Sigmoid colon (tissue), 7 donors: ENCODE data around the gene TAF1B. TPM values are rescaled to one million over a fixed set of nuclear protein-coding genes. Genes with fewer than 3 reads are reported as not detected.

Source experiments
- DNase-seq: peaks from one replicate; pipeline ENCODE4 v3.0.0-alpha.2; 2019
- H3K27ac ChIP-seq, 4 donors: fragments of 200-600 bp; sonication (generic); one replicate each; pipeline ENCODE4 v1.5.1; 2016 to 2019; ENCODE audit warnings: mild to moderate bottlenecking in 1 of 4
- H3K27me3 ChIP-seq, 3 donors: fragments of 200-600 bp; sonication (generic); one replicate each; pipeline ENCODE4 v1.5.1; 2019; ENCODE audit warnings: mild to moderate bottlenecking in 1 of 3
- H3K36me3 ChIP-seq, 4 donors: fragments of 200-600 bp; sonication (generic); one replicate each; pipeline ENCODE4 v1.5.1; 2016 to 2019
- H3K4me1 ChIP-seq, 4 donors: fragments of 200-600 bp; sonication (generic); one replicate each; pipeline ENCODE4 v1.5.1; 2017 to 2019
- H3K4me3 ChIP-seq, 4 donors: fragments of 200-600 bp; sonication (generic); one replicate each; pipeline ENCODE4 v1.5.1; 2017 to 2019; ENCODE audit warnings: mild to moderate bottlenecking in 2 of 4, moderate library complexity in 1 of 4
- H3K9me3 ChIP-seq, 4 donors: fragments of 200-600 bp in 3 of 4; sonication (generic) in 3 of 4; one replicate each; pipeline versions ENCODE4 v1.5.1 to v1.6.1; 2013 to 2019
- EP300 ChIP-seq, 4 donors: sonication (generic); formaldehyde crosslinking; IDR thresholded peaks; one replicate each; pipeline ENCODE4 v1.6.1; 2017; ENCODE audit warnings: antibody characterized with exemption in 4 of 4
- POLR2A ChIP-seq, 2 donors: fragments of 450-650 bp; IDR thresholded peaks; one replicate each; pipeline ENCODE4 v1.6.1; 2016; ENCODE audit warnings: antibody characterized with exemption in 2 of 2, mild to moderate bottlenecking in 2 of 2, moderate library complexity in 2 of 2
- POLR2AphosphoS5 ChIP-seq, 4 donors: sonication (generic); formaldehyde crosslinking; IDR thresholded peaks; one replicate each; pipeline ENCODE4 v1.6.1; 2017; ENCODE audit warnings: antibody characterized with exemption in 4 of 4
- WGBS, 2 donors: extraction: QIAGEN DNeasy Blood & Tissue Kit; methylation state at CpG; one replicate each; pipeline ENCODE4 v1.1.7; 2013; 5-methylcytosine and 5-hydroxymethylcytosine counted together
- intact Hi-C: fragments of 100-400 bp; cut with DNase I; formaldehyde crosslinking; loops from one replicate; pipeline ENCODE4 v1.15.1; 2023
- polyA plus RNA-seq, 3 donors: library from polyadenylated mRNA; stranded (reverse); fragments of 200-250 nt; gene quantifications; one replicate each; pipeline ENCODE4 v1.2.3, GENCODE V29; 2013
- total RNA-seq, 4 donors: library from RNA; depleted of rRNA; stranded (reverse); fragments of >200 nt; gene quantifications; one replicate each; pipeline ENCODE4 v1.1.0, GENCODE V29; 2016
- TF ChIP-seq, protein P1 (sequence below), 4 experiments: fragments of 450-650 bp in 3 of 4; fragments of 200-600 bp in 1 of 4; IDR thresholded peaks; one replicate each; pipeline ENCODE4 v1.5.1; 2016 to 2019; ENCODE audit warnings: antibody characterized with exemption in 4 of 4, mild to moderate bottlenecking in 3 of 4, moderate library complexity in 2 of 4
- donor health status: healthy with polysubstance abuse.
- donor health status: Bipolar disorder and iron deficiency.
- donor health status: healthy.

The TAF1B gene
- total and polyA plus RNA-seq, 7 donors: 2.3 to 19.8 (median 11.4) TPM

DNA sequence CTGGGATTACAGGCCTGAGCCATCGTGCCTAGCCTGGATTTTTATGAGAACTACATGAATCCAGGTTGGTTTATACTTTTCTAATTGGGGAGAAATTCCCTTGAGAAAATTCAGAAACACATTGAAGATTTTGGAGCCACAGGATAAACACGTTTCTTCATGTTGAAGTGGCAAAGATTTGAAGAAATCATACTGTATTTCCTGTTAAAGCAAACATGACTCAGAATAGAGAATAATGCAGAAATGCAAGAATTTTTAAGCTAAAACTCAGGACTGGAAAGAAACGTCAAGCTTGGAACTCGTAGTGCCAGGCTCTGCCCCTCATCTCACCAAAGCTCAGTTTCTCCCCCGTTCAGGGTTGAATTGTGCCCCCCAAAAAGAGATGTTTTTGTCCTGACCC lies 32.1 kb upstream of the TAF1B start:
- no peak overlapping the region for H3K4me3 ChIP-seq
- no peaks in the 10 kb centered on the region for H3K27me3 ChIP-seq
- TF ChIP-seq, protein P1, sequence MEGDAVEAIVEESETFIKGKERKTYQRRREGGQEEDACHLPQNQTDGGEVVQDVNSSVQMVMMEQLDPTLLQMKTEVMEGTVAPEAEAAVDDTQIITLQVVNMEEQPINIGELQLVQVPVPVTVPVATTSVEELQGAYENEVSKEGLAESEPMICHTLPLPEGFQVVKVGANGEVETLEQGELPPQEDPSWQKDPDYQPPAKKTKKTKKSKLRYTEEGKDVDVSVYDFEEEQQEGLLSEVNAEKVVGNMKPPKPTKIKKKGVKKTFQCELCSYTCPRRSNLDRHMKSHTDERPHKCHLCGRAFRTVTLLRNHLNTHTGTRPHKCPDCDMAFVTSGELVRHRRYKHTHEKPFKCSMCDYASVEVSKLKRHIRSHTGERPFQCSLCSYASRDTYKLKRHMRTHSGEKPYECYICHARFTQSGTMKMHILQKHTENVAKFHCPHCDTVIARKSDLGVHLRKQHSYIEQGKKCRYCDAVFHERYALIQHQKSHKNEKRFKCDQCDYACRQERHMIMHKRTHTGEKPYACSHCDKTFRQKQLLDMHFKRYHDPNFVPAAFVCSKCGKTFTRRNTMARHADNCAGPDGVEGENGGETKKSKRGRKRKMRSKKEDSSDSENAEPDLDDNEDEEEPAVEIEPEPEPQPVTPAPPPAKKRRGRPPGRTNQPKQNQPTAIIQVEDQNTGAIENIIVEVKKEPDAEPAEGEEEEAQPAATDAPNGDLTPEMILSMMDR (IDR thresholded peaks at IDR 0.05): no peak
- TF ChIP-seq POLR2A (IDR thresholded peaks at IDR 0.05) (no peak), POLR2AphosphoS5 (IDR thresholded peaks at IDR 0.05) (no peak), EP300 (IDR thresholded peaks at IDR 0.05) (no peak)
- 88 to 89% methylated on average over 5 of the region's 5 CpGs for WGBS, 2 donors
- H3K36me3 ChIP-seq: no peaks in the 10 kb centered on the region
- H3K4me1 ChIP-seq: peaks cover 0 to 10% (median 9%) of the 10 kb centered on the region in 4 donors
- H3K9me3 ChIP-seq: no peaks in the 10 kb centered on the region
- no peak overlapping the region for H3K27ac ChIP-seq
- DNase-seq: no peak
- intact Hi-C loops: loop anchor here (5.0 kb wide), 1 partner anchor 286 kb away; no protein-coding TSS in a partner anchor

DNA sequence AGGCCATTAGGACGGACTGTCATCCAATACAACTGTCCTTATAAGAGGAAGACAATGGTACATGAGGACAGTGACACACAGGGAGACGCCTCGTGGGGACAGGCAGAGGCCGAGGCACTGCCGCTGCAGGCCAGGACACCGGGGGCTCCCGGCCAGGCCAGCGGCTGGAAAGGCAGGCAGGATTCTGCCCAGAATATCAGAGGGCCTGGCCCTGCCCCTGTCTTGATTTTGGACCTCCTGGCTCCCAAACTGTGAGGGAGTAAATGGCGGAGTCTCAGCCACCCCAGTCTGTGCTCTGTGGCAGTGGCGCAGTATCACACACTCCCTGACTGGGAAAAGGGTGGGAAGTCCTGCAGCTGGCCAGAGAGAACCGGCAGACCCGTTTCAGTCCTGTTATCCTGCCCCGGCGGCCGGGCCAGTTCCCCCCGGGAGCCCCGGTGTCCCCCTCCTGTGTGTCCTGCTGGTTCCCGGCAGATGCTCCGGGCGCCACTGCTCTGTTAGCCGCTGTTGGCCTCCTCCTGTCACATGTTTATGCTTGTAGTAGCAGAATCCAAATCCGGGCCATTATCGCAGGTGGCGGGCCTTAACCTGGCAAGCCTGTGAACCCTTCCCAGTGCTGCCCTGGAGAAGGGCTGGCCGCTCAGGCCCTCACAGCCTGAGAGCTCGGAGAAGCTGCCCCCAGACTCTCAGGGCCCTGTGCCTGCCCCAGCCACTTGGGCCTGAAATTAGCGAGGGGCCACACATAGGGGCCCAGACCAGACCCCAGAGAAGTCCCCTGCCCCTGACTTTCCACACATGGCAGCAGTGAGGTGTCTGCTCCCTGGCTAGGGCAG lies 31.4 kb upstream of the TAF1B start:
- Histone ChIP-seq H3K9me3 (no peaks in the 10 kb centered on the region), H3K27ac (no peak overlapping the region), H3K27me3 (no peaks in the 10 kb centered on the region), H3K36me3 (no peaks in the 10 kb centered on the region), H3K4me3 (no peak overlapping the region), H3K4me1 (peaks cover 0 to 10% (median 9%) of the 10 kb centered on the region in 4 donors)
- intact Hi-C loops: loop anchor here (5.0 kb wide), 1 partner anchor 285 kb away; no protein-coding TSS in a partner anchor
- WGBS, 2 donors: 92 to 93% methylated on average over 27 of the region's 27 CpGs
- DNase-seq: peak; percentile 61
- TF ChIP-seq EP300 (IDR thresholded peaks at IDR 0.05): no peak
- TF ChIP-seq, protein P1 (IDR thresholded peaks at IDR 0.05): no peak

DNA sequence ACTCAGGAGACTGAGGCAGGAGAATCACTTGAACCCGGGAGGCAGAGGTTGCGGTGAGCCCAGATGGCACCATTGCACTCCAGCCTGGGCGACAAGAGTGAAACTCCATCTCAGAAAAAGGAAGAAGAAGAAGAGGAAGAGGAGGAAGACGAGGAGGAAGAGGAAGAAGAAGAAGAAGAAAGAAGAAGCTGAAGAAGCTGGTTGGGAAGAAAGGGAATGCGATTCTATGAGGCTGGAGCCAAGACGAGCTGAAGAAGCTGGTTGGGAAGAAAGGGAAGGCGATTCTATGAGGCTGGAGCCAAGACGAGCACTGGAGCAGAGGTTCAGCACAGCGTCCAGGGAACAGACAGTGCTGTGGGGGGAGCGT lies 30.3 kb upstream of the TAF1B start:
- Histone ChIP-seq H3K4me1 (peaks cover 0 to 10% (median 9%) of the 10 kb centered on the region in 4 donors), H3K36me3 (no peaks in the 10 kb centered on the region), H3K4me3 (no peak overlapping the region), H3K9me3 (no peaks in the 10 kb centered on the region), H3K27me3 (no peaks in the 10 kb centered on the region), H3K27ac (no peak overlapping the region)
- DNase-seq: no peak
- 83 to 88% methylated on average over 10 of the region's 10 CpGs for WGBS, 2 donors
- no peak for TF ChIP-seq POLR2AphosphoS5 (IDR thresholded peaks at IDR 0.05)
- intact Hi-C loops: loop anchor here (5.0 kb wide), 1 partner anchor 284 kb away; no protein-coding TSS in a partner anchor

DNA sequence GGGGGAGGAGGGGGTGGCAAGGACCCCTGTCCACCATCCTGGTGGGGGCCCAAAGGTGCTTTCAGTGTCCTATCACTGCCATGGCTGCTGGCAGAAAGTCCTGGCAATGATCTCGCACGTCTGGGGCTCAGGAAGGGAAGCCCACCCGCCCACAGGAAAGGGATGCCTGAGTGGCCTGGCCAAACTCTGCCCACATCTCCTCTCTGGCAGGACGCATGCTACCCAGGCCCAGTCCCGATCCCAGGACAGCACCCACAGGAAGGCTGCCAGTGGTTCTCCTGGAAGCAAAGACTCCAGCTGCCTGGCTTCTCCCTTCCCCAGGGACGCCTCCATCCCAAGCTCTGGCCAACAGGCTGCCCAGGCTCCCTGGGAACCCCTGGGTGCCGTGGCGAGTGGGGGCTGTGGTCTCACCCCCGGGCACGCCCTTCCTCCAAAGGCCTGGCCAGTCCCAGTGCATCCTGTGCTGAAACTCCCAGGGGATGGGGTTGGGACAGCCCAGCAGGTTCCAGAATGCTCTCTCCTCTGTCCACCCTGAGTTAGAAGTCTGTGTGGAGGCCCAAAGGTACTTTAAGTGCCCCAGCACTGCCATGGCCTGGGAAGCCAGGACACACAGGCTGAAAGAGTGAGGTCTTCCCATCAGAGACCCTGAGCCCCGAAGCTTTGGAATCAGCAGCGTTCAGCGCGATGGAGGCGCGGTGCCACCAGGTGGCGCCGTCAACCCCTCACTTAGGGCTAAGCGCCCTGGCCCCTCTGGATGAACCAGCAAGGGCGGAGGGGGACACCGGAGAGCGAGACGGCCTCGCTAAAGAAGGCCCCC lies 29.8 kb upstream of the TAF1B start:
- Histone ChIP-seq H3K4me1 (peaks cover 0 to 10% (median 9%) of the 10 kb centered on the region in 4 donors), H3K27me3 (no peaks in the 10 kb centered on the region), H3K4me3 (peak overlapping the region in 2 of 4 donors; percentile 20 to 30), H3K27ac (no peak overlapping the region), H3K9me3 (no peaks in the 10 kb centered on the region), H3K36me3 (no peaks in the 10 kb centered on the region)
- TF ChIP-seq, protein P1 (IDR thresholded peaks at IDR 0.05): peak; percentile 72 to 90 (median 82)
- TF ChIP-seq POLR2A (IDR thresholded peaks at IDR 0.05): no peak
- intact Hi-C loops: loop anchor here (2.0 to 5.0 kb wide), 2 partner anchors 235 to 284 kb away; no protein-coding TSS in a partner anchor
- 20% methylated on average over 24 of the region's 24 CpGs for WGBS, 2 donors
- peak; percentile 87 for DNase-seq
